Embryonic facial prominence (tissue), 1 donor: ENCODE measurements around the gene SLC11A2.
"Not testable (repeated sequence)": the region's sequence is repeated elsewhere in the genome, so short reads cannot be mapped to it uniquely, and the experiment has no call there.

Experiments
- DNase-seq: peaks from one replicate; pipeline ENCODE4 v3.0.0-alpha.2; 2016; ENCODE audit errors: extremely low spot score

Gene SLC11A2

GRCh38 chr12:50990791-50991190 lies 35.4 kb downstream of the SLC11A2 start:
- DNase-seq = no peak

- no peak for DNase-seq
Observed at GRCh38 chr12:50990147-50990727, 35.9 kb downstream of the SLC11A2 start.

- DNase-seq = no peak
Observed at GRCh38 chr12:50988871-50989270, 37.3 kb downstream of the SLC11A2 start.

- DNase-seq = no peak
Observed at GRCh38 chr12:50988051-50988450, 38.1 kb downstream of the SLC11A2 start.

- DNase-seq = no peak
Observed at GRCh38 chr12:50986966-50987737, 39.0 kb downstream of the SLC11A2 start.

GRCh38 chr12:50985322-50985721 lies 40.9 kb downstream of the SLC11A2 start:
- no peak for DNase-seq

- DNase-seq = no peak
Observed at GRCh38 chr12:50984586-50985298, 41.4 kb downstream of the SLC11A2 start.

GRCh38 chr12:50981319-50982239 lies 44.6 kb downstream of the SLC11A2 start:
- no peak for DNase-seq

GRCh38 chr12:50980545-50980944 lies 45.6 kb downstream of the SLC11A2 start:
- no peak for DNase-seq

- no peak for DNase-seq
Observed at GRCh38 chr12:50979369-50980052, 46.7 kb downstream of the SLC11A2 start.

GRCh38 chr12:50971946-50972345 lies 54.2 kb downstream of the SLC11A2 start:
- DNase-seq = no peak

GRCh38 chr12:50964432-50964831 lies 61.8 kb downstream of the SLC11A2 start:
- no peak for DNase-seq

GRCh38 chr12:50961708-50962107 lies 64.5 kb downstream of the SLC11A2 start:
- DNase-seq = no peak

- DNase-seq = no peak
Observed at GRCh38 chr12:50960130-50960529, 66.1 kb downstream of the SLC11A2 start.

- DNase-seq = no peak
Observed at GRCh38 chr12:50955697-50956096, 70.5 kb downstream of the SLC11A2 start.

GRCh38 chr12:50955288-50955687 lies 70.9 kb downstream of the SLC11A2 start:
- no peak for DNase-seq

- not testable (repeated sequence) for DNase-seq
Observed at GRCh38 chr12:50954789-50955188, 71.4 kb downstream of the SLC11A2 start.

- DNase-seq = no peak
Observed at GRCh38 chr12:50953047-50953446, 73.1 kb downstream of the SLC11A2 start.

- DNase-seq = no peak
Observed at GRCh38 chr12:50952510-50952909, 73.7 kb downstream of the SLC11A2 start, which contains the start of gene HIGD1C. TSS of gene HIGD1C (plus strand) at chr12:50952544. CDS start at chr12:50953999, 1,455 bp downstream.

- no peak for DNase-seq
Observed at GRCh38 chr12:50951112-50951511, 75.1 kb downstream of the SLC11A2 start.

GRCh38 chr12:50949801-50950302 lies 76.3 kb downstream of the SLC11A2 start:
- no peak for DNase-seq
